ENCODE measurements around the gene TTL.
"Not testable (repeated sequence)": the region's sequence is repeated elsewhere in the genome, so short reads cannot be mapped to it uniquely, and the experiment has no call there.

The TTL gene

DNA sequence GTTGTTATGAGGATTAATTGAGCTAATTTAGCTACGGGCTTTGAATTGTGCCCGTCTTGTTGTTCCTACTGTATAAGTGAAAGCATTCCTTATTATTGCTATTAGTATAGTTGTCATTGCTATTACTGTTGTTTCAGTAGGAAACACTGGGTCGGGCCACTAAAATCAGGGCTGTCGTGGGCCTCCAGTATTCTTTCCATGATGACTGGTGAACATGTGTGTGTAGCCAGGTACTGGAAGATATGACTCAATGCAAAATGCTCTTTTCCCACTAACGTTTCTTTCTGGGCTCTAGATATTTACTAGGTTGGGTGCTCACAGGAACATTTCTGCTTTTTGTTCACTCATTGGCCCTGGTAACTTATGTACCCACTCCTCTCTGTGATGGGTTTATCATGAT, 4.9 kb downstream of the TTL start:
- DNase-seq (ENCODE audit: insufficient read length, low spot score): no peak

GRCh38 chr2:112487444-112487961, 5.5 kb downstream of the TTL start:
- DNase-seq (ENCODE audit: insufficient read length, low spot score): no peak
- TF ChIP-seq POLR2A (IDR thresholded peaks at IDR 0.05; ENCODE audit: low read depth, low read length): no peak
- no peak for FAIRE-seq

More for the DNA sequence above, 4.9 kb downstream of the TTL start:
- FAIRE-seq: no peak
- no peak for TF ChIP-seq POLR2A (IDR thresholded peaks at IDR 0.05; ENCODE audit: low read depth, low read length)

DNA sequence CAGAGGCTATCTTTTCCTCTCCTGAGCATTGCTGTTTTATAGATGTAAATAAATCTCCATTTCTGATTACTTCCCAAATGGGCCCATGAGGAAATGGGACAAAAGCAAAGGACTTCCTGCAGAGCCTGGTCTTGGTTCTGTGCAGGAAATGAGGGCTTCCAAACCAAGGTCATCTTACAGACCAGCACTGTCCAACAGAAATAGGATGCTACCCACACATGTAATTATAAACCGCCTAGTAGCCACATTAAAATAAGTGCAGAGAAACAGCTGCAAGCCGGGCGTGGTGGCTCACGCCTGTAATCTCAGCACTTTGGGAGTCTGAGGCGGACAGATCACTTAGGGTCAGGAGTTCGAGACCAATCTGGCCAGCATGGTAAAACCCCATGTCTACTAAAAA, 6.2 kb downstream of the TTL start:
- no peak for FAIRE-seq
- DNase-seq (ENCODE audit: insufficient read length, low spot score): no peak
- TF ChIP-seq POLR2A (IDR thresholded peaks at IDR 0.05; ENCODE audit: low read depth, low read length): no peak

GRCh38 chr2:112491946-112492345, 10.0 kb downstream of the TTL start:
- FAIRE-seq (no peak), DNase-seq (ENCODE audit: insufficient read length, low spot score) (no peak)
- no peak for TF ChIP-seq POLR2A (IDR thresholded peaks at IDR 0.05; ENCODE audit: low read depth, low read length)

- DNase-seq (ENCODE audit: insufficient read length, low spot score) (no peak), FAIRE-seq (no peak)
- no peak for TF ChIP-seq POLR2A (IDR thresholded peaks at IDR 0.05; ENCODE audit: low read depth, low read length)
These were observed 11.1 kb downstream of the TTL start for GRCh38 chr2:112493048-112493447.

DNA sequence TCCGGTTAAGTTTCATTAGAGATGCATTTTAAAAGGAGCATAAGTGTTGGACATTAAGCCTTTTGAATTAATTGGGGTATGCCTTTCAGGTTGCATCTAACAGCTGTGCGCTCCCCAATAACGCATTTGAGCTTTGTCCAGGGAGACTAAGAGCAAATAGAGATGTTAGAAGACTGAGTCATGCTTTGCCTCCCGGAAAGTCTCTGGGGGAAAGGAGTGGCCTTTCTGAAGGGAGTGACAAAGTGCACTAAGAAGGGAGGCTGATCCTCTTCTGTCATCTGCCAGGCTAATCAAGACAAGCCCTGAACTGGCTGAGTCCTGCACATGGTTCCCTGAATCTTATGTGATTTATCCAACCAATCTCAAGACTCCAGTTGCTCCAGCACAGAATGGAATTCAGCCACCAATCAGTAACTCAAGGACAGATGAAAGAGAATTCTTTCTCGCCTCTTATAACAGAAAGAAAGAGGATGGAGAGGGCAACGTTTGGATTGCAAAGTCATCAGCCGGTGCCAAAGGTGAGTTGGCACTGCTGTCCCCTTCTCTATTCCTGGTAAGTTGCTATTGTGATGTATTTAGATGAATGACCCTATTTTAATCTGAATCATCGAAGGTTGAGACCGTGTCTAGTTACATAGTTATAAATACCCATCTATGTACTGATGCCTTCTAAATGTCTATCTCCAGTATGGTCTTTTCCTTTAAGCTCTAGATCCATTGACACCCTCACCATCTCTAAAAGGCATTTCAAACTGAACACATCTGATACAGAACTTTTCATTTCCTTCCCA, 12.1 kb downstream of the TTL start:
- no peak for TF ChIP-seq POLR2A (IDR thresholded peaks at IDR 0.05; ENCODE audit: low read depth, low read length)
- peak; percentile 64 for DNase-seq (ENCODE audit: insufficient read length, low spot score)
- FAIRE-seq: peak; percentile 100

DNA sequence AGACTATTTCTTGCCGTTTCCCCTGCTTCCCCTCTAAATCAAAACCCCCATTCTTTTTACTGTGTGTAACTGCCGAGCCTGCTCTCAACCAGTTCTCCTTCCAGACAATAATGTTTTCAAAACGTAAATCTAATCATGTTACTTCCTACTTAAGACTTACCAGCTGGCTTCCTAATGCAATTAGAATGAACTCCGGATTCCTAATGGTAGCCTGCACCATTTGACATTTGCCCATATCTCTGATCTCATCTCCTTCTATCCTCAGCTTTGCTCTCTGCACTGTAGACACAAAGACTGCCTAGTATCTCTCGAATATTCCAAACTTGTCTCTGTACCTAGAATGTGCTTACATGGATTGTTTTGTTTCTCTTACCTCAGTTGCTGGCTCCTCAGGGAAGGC, 12.9 kb downstream of the TTL start:
- no peak for TF ChIP-seq POLR2A (IDR thresholded peaks at IDR 0.05; ENCODE audit: low read depth, low read length)
- DNase-seq (ENCODE audit: insufficient read length, low spot score) (no peak), FAIRE-seq (peak; percentile 41)

- not testable (repeated sequence) for FAIRE-seq; DNase-seq (ENCODE audit: insufficient read length, low spot score)
These were observed 13.9 kb downstream of the TTL start for GRCh38 chr2:112495878-112496277.

DNA sequence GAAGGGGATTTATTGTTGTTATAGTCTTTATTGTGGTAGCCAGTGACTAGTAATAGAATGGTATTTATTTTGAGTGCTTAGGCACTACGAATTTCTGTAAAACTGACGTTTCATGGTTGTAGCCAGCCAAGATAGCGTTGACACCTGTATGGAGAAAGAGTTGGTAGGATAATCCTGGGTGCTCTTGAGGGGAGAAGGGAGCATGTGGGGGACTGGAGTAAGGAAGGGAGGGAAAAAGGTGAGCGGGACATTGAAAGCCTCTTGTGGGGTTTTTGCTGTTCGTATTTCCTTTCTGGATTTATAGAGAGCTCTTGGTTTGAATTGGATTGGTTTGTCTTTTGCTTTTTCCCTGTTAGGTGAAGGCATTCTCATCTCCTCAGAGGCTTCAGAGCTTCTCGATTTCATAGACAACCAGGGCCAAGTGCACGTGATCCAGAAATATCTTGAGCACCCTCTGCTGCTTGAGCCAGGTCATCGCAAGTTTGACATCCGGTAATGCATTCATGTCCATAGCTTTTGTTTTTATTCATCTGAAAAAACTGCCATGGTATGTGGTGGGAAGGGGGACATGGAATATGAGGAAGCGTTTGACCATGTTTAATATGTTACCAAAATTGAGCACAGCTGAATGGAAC, 19.0 kb downstream of the TTL start:
- not testable (repeated sequence) for DNase-seq (ENCODE audit: insufficient read length, low spot score)

DNA sequence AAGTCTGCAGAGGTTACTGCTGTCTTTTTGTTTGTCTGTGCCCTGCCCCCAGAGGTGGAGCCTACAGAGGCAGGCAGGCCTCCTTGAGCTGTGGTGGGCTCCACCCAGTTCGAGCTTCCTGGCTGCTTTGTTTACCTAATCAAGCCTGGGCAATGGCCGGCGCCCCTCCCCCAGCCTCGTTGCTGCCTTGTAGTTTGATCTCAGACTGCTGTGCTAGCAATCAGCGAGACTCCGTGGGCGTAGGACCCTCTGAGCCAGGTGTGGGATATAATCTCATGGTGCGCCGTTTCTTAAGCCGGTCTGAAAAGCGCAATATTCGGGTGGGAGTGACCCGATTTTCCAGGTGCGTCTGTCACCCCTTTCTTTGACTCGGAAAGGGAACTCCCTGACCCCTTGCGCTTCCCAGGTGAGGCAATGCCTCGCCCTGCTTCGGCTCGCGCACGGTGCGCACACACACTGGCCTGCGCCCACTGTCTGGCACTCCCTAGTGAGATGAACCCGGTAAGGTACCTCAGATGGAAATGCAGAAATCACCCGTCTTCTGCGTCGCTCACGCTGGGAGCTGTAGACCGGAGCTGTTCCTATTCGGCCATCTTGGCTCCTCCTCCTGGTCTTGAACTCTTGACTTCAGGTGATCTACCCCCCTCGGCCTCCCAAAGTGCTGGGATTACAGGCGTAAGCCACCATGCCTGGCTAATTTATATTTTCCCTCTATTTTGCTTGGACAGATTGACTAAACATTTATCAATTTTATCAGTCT, 27.5 kb downstream of the TTL start:
- DNase-seq (ENCODE audit: insufficient read length, low spot score); FAIRE-seq: not testable (repeated sequence)

More for the DNA sequence above, 19.0 kb downstream of the TTL start:
- FAIRE-seq: not testable (repeated sequence)

DNA sequence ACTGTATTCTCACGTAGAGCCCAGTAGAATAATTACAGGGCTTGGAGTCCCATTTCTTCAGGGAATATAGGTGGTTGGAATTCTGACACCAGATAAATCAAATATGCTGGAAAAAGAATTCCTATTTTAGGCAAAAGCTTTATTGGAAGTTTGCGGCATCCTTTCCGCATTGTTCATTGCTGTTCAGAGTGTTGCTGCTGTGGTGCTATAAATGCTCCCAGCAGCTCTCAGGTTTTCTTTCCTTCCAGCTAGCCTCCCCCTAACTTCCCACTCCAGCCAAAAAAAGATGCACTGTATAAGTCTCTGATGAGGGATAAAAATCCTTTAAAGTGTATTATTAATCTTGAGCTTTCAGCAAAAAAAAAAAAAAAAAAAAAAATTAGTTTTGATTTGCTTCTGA, 34.8 kb downstream of the TTL start:
- DNase-seq (ENCODE audit: insufficient read length, low spot score): no peak
- TF ChIP-seq POLR2A (IDR thresholded peaks at IDR 0.05; ENCODE audit: low read depth, low read length): no peak
- FAIRE-seq: no peak

DNA sequence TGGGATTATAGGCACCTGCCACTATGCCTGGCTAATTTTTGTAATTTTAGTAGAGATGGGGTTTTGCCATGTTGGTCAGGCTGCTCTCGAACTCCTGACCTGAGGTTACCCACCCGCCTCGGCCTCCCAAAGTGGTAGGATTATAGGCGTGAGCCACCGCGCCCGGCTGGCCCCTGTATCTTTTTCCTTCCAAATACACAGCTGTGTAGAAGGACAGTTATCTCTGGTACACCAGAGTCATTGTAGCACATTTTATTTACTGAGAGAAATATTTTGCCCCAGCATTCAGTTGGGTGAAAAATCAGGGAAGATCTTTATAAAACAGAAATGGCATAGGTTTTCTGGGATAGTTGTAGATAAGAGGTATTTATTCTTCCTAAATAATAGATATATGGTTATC, 36.9 kb downstream of the TTL start:
- FAIRE-seq (no peak), DNase-seq (ENCODE audit: insufficient read length, low spot score) (no peak)
- TF ChIP-seq POLR2A (IDR thresholded peaks at IDR 0.05; ENCODE audit: low read depth, low read length): no peak

DNA sequence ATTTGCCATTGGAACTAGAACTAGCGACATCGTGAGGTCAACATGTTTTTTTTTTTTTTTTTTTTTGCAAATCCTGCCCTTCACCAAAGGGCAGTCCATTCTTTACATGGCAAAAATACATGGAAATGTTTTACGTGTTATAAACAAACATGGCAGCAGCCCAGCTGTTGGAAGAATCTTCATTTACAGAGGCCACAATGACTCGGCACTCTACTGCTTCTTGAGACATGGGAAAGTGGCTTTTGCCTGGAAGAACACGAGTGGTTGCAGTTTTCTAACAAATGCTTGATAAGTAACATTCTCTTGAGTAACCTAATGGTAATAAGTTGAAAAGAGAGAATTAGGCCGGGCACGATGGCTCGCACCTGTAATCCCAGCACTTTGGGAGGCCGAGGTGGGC, 37.5 kb downstream of the TTL start:
- no peak for FAIRE-seq
- no peak for TF ChIP-seq POLR2A (IDR thresholded peaks at IDR 0.05; ENCODE audit: low read depth, low read length)
- no peak for DNase-seq (ENCODE audit: insufficient read length, low spot score)

- no peak for FAIRE-seq
- no peak for DNase-seq (ENCODE audit: insufficient read length, low spot score)
- no peak for TF ChIP-seq POLR2A (IDR thresholded peaks at IDR 0.05; ENCODE audit: low read depth, low read length)
These were observed 38.4 kb downstream of the TTL start for GRCh38 chr2:112520234-112520783.

Data from H54 (cell line).